ENCODE measurements around the gene FCSK. TPM values are rescaled to one million over a fixed set of nuclear protein-coding genes. Genes with fewer than 3 reads are reported as not detected.
A peak's percentile ranks its signal among the peaks of the same experiment; 100 is the strongest.
"Not testable (repeated sequence)": the region's sequence is repeated elsewhere in the genome, so short reads cannot be mapped to it uniquely, and the experiment has no call there.

FCSK gene
- total RNA-seq, 1 experiment from 2014 or later: 9.2 TPM

GRCh38 chr16:70430667-70431536, 23.5 kb upstream of the FCSK start:
- DNase-seq (ENCODE audit: extremely low read depth, low read depth): no peak

- no peak for DNase-seq (ENCODE audit: extremely low read depth, low read depth)
These were observed 22.1 kb upstream of the FCSK start for GRCh38 chr16:70432356-70432722.

GRCh38 chr16:70432723-70433457, 21.5 kb upstream of the FCSK start:
- no peak for DNase-seq (ENCODE audit: extremely low read depth, low read depth)

- no peak for DNase-seq (ENCODE audit: extremely low read depth, low read depth)
These were observed 20.8 kb upstream of the FCSK start for GRCh38 chr16:70433458-70434103.

GRCh38 chr16:70434484-70435260, 19.7 kb upstream of the FCSK start:
- no peak for DNase-seq (ENCODE audit: extremely low read depth, low read depth)

GRCh38 chr16:70437017-70437581, 17.3 kb upstream of the FCSK start:
- no peak for DNase-seq (ENCODE audit: extremely low read depth, low read depth)

- no peak for DNase-seq (ENCODE audit: extremely low read depth, low read depth)
These were observed 16.5 kb upstream of the FCSK start for GRCh38 chr16:70437582-70438557.

GRCh38 chr16:70438585-70438968, 15.8 kb upstream of the FCSK start:
- DNase-seq (ENCODE audit: extremely low read depth, low read depth): no peak

- DNase-seq (ENCODE audit: extremely low read depth, low read depth): peak; percentile 89
These were observed 15.2 kb upstream of the FCSK start, which contains the start of gene ST3GAL2 for GRCh38 chr16:70438969-70439862. Gene ST3GAL2 (minus strand): TSS chr16:70439100. CDS start chr16:70398530, 40,570 bp downstream.

- DNase-seq (ENCODE audit: extremely low read depth, low read depth): no peak
These were observed 14.2 kb upstream of the FCSK start for GRCh38 chr16:70440009-70440692.

GRCh38 chr16:70441406-70441990, 12.9 kb upstream of the FCSK start:
- DNase-seq (ENCODE audit: extremely low read depth, low read depth): no peak

- no peak for DNase-seq (ENCODE audit: extremely low read depth, low read depth)
These were observed 12.1 kb upstream of the FCSK start for GRCh38 chr16:70442344-70442743.

- no peak for DNase-seq (ENCODE audit: extremely low read depth, low read depth)
These were observed 9.9 kb upstream of the FCSK start for GRCh38 chr16:70444249-70445063.

GRCh38 chr16:70448075-70448474, 6.3 kb upstream of the FCSK start:
- no peak for DNase-seq (ENCODE audit: extremely low read depth, low read depth)

GRCh38 chr16:70450142-70451003, 4.0 kb upstream of the FCSK start:
- DNase-seq (ENCODE audit: extremely low read depth, low read depth): not testable (repeated sequence)
